HepG2 (cell line): ENCODE measurements around the gene TMEM176A. TPM values are rescaled to one million over a fixed set of nuclear protein-coding genes. Genes with fewer than 3 reads are reported as not detected.

ENCODE experiments used
- ATAC-seq: fragments of 200-7000 bp; cut with Tn5 transposase; 3 replicates; pipeline ENCODE4 v1.9.1; 2020; ENCODE audit warnings: mild to moderate bottlenecking, moderate library complexity
- BruUV-seq: library from RNA; stranded (reverse); fragments of 400-500 nt; replicated peaks from 2 replicates; lab custom pipeline; 2021; lab: Mats Ljungman, UMichigan
- CTCF ChIA-PET: fragments of 300-600 bp; formaldehyde crosslinking; extraction: SDS; loops from one replicate; lab custom pipeline; 2021; ENCODE audit warnings: low total read pairs, inconsistent platforms, low intra/inter-chr PET ratio; lab: Yijun Ruan, JAX
- POLR2A ChIA-PET: fragments of 350-600 bp; sonication (Branson Sonifier 250); formaldehyde crosslinking; loops from one replicate; lab custom pipeline; 2020; ENCODE audit warnings: antibody characterized with exemption, inconsistent platforms; lab: Yijun Ruan, JAX
- DNase-seq: peaks from one replicate; pipeline ENCODE4 v3.0.0-alpha.2; 2015; ENCODE audit warnings: low spot score
- FAIRE-seq: peaks from 3 replicates; lab custom pipeline; 2011; peaks lifted over from hg19 to GRCh38; lab: Jason Lieb, UNC
- H2AFZ ChIP-seq: one replicate; pipeline ENCODE4 v1.6.1; 2011; ENCODE audit warnings: low read length, inconsistent platforms
- H3K27ac ChIP-seq: fragments of 300-600 bp; 3 replicates; pipeline ENCODE4 v1.8.0; 2011; ENCODE audit warnings: mixed run types, mild to moderate bottlenecking, mixed read lengths, low read length, inconsistent platforms; ENCODE audit not compliant: insufficient read depth; ENCODE audit errors: extremely low read length
- H3K27me3 ChIP-seq, 2 experiments: fragments of 200-600 bp in 1 of 2; 2 replicates in 1 of 2; 3 replicates in 1 of 2; pipeline versions ENCODE4 v1.6.0 to v1.8.0; 2011; ENCODE audit warnings: low read length in 2 of 2, mild to moderate bottlenecking in 2 of 2, moderate library complexity in 2 of 2, inconsistent platforms in 1 of 2; ENCODE audit not compliant: insufficient read depth in 2 of 2, control insufficient read depth in 1 of 2
- H3K36me3 ChIP-seq, 2 experiments: fragments of 200-600 bp in 1 of 2; replicated peaks in 1 of 2; 2 replicates in 1 of 2; 3 replicates in 1 of 2; pipeline versions ENCODE4 v1.5.1 to v1.8.0; 2011; ENCODE audit warnings: low read length in 2 of 2, inconsistent platforms in 1 of 2; ENCODE audit not compliant: insufficient read depth in 2 of 2, control insufficient read depth in 1 of 2
- H3K4me1 ChIP-seq: 2 replicates; pipeline ENCODE4 v1.5.1; 2012; ENCODE audit warnings: low read length, inconsistent platforms; ENCODE audit not compliant: insufficient read depth
- H3K4me2 ChIP-seq: 2 replicates; pipeline ENCODE4 v1.6.0; 2011; ENCODE audit warnings: low read depth, low read length, inconsistent platforms
- H3K4me3 ChIP-seq, 3 experiments: fragments of 200-600 bp in 1 of 3; sonication (generic), shearing (Covaris generic) in 1 of 3; replicated peaks in 1 of 3; 2 replicates each; pipeline ENCODE4 v1.5.1; 2011 to 2016; ENCODE audit warnings: low read length in 3 of 3, inconsistent platforms in 2 of 3, low read depth in 2 of 3, mild to moderate bottlenecking in 2 of 3, control low read depth in 1 of 3, mixed read lengths in 1 of 3; ENCODE audit not compliant: insufficient read depth in 1 of 3
- H3K79me2 ChIP-seq: one replicate; pipeline ENCODE4 v1.6.1; 2011; ENCODE audit warnings: low read length, inconsistent platforms; ENCODE audit not compliant: insufficient read depth
- H3K9ac ChIP-seq: 2 replicates; pipeline ENCODE4 v1.6.0; 2011; ENCODE audit warnings: mild to moderate bottlenecking, low read depth, low read length, inconsistent platforms; ENCODE audit not compliant: insufficient read depth
- H3K9me3 ChIP-seq: 2 replicates; pipeline ENCODE4 v1.5.1; 2012; ENCODE audit warnings: mild to moderate bottlenecking, low read length
- H4K20me1 ChIP-seq: 2 replicates; pipeline ENCODE4 v1.6.0; 2011; ENCODE audit warnings: inconsistent platforms, mild to moderate bottlenecking, low read length, moderate library complexity; ENCODE audit not compliant: insufficient read depth
- KMT2A ChIP-seq: sonication (generic); formaldehyde crosslinking; IDR thresholded peaks from 2 replicates; pipeline ENCODE4 v1.4.0; 2020; ENCODE audit warnings: missing genetic modification reagents
- MAFK ChIP-seq, 2 experiments: IDR thresholded peaks in 1 of 2; conservative IDR thresholded peaks in 1 of 2; 2 replicates each; pipeline ENCODE4 v1.6.1; 2011; ENCODE audit warnings: improper control_type of control experiment in 2 of 2, low read length in 2 of 2
- PHB2 ChIP-seq: fragments of 450-650 bp; IDR thresholded peaks from 2 replicates; pipeline ENCODE4 v1.6.1; 2018; ENCODE audit not compliant: partially characterized antibody
- RCOR2 ChIP-seq: IDR thresholded peaks from 2 replicates; pipeline ENCODE4 v1.6.1; 2016; ENCODE audit warnings: missing biosample characterization, missing genetic modification reagents
- SMAD9 ChIP-seq: sonication (generic); formaldehyde crosslinking; IDR thresholded peaks from 2 replicates; pipeline ENCODE4 v1.5.1; 2020; ENCODE audit warnings: mild to moderate bottlenecking, missing genetic modification reagents
- TCF7 ChIP-seq: sonication (generic); IDR thresholded peaks from 2 replicates; pipeline ENCODE4 v1.6.1; 2016; ENCODE audit warnings: antibody characterized with exemption, low read depth
- TOE1 ChIP-seq: sonication (generic); formaldehyde crosslinking; IDR thresholded peaks from 2 replicates; pipeline ENCODE4 v1.4.0; 2020; ENCODE audit warnings: mild to moderate bottlenecking, missing genetic modification reagents
- ZNF253 ChIP-seq: sonication (generic); formaldehyde crosslinking; IDR thresholded peaks from 2 replicates; pipeline ENCODE4 v1.8.0; 2022; ENCODE audit warnings: mild to moderate bottlenecking, missing genetic modification reagents, borderline replicate concordance
- ZNF281 ChIP-seq: sonication (generic); formaldehyde crosslinking; IDR thresholded peaks from 2 replicates; pipeline ENCODE4 v1.4.0; 2020; ENCODE audit warnings: missing genetic modification reagents, borderline replicate concordance
- ZNF615 ChIP-seq: sonication (generic); formaldehyde crosslinking; IDR thresholded peaks from 2 replicates; pipeline ENCODE4 v1.5.0; 2020; ENCODE audit warnings: mild to moderate bottlenecking, missing genetic modification reagents, borderline replicate concordance
- WGBS: methylation state at CpG from one replicate; pipeline ENCODE4 v1.1.6; 2017; ENCODE audit warnings: low lambda C conversion rate; 5-methylcytosine and 5-hydroxymethylcytosine counted together
- in situ Hi-C: cut with HindIII; loops from 2 replicates; pipeline ENCODE4 v1.10.0; 2017; ENCODE audit warnings: low pct_unique_long_range_greater_than_20kb; ENCODE audit not compliant: extremely low pct_ligation_motif_present
- intact Hi-C: fragments of 100-400 bp; cut with micrococcal nuclease; formaldehyde crosslinking; loops from one replicate; pipeline ENCODE4 v1.10.0; 2022; ENCODE audit not compliant: unreplicated experiment
- polyA plus RNA-seq, 8 experiments: library from polyadenylated mRNA; depleted of rRNA in 3 of 8; stranded (reverse) in 7 of 8; unstranded in 1 of 8; fragments of >200 nt; fragmentation: Illumina TruSeq in 4 of 8; extraction: Trizol in 4 of 8; gene quantifications; 2 replicates each; pipeline versions ENCODE4 v1.2.1 to v1.2.3, GENCODE V29; 2011 to 2016; ENCODE audit warnings: low read depth in 4 of 8, missing spikeins in 1 of 8, mixed read lengths in 1 of 8; ENCODE audit not compliant: insufficient read depth in 1 of 8
- total RNA-seq, 5 experiments: library from RNA; depleted of rRNA; stranded (reverse); fragments of >200 nt; fragmentation: Illumina TruSeq; extraction: Trizol; gene quantifications; 2 replicates each; pipeline ENCODE4 v1.2.3, GENCODE V29; 2016; ENCODE audit warnings: low read depth in 1 of 5
- TF ChIP-seq, protein P1 (sequence below): sonication (generic); formaldehyde crosslinking; IDR thresholded peaks from 2 replicates; pipeline ENCODE4 v1.9.0; 2021; ENCODE audit warnings: missing genetic modification reagents, borderline replicate concordance

TMEM176A gene
- total and polyA plus RNA-seq, 2 of the 13 experiments (the other 11 are each of a cell fraction or from before 2014, with no cell fraction given): not detected

- no peak for TF ChIP-seq PHB2
- TF ChIP-seq SMAD9 (CRISPR knock-in tag): no peak
Measured at GRCh38 chr7:150823484-150824126, 23.0 kb downstream of the TMEM176A start (continued).

- peaks cover 7% of the 10 kb centered on the region; the same call in 1 of the 2 replicates for H3K4me1 ChIP-seq
- H3K36me3 ChIP-seq: no peaks in the 10 kb centered on the region
- H3K79me2 ChIP-seq: no peaks in the 10 kb centered on the region
- no TSS peak for BruUV-seq
- no peaks in the 10 kb centered on the region for H3K9me3 ChIP-seq
- no peak overlapping the region for H3K4me2 ChIP-seq
- FAIRE-seq: no peak
- no peak overlapping the region for H2AFZ ChIP-seq
- no peak overlapping the region for H3K27ac ChIP-seq
- POLR2A ChIA-PET: no interaction called here
- no peak overlapping the region for H3K9ac ChIP-seq
- ATAC-seq: no peak
- CTCF ChIA-PET: no interaction called here
- 58% methylated on average over 5 of the region's 20 CpGs for WGBS
- no peak for DNase-seq
- H4K20me1 ChIP-seq: no peaks in the 10 kb centered on the region
- peaks cover 0 to 12% of the 10 kb centered on the region in 2 experiments; a peak in 1 of 5 replicates for H3K27me3 ChIP-seq
- in situ Hi-C loops (no loop called here), intact Hi-C loops (no loop called here)
- H3K4me3 ChIP-seq: no peak overlapping the region
- no peak for TF ChIP-seq ZNF253 (CRISPR knock-in tag)
- TF ChIP-seq RCOR2: no peak
- TF ChIP-seq KMT2A: no peak
- TF ChIP-seq MAFK (conservative IDR thresholded peaks at IDR 0.05 in 1 of 2, IDR thresholded peaks at IDR 0.05 in 1 of 2; ENCODE audit: low read length in 2 of 2): no peak
- no peak for TF ChIP-seq ZNF615
- TF ChIP-seq ZNF281: no peak
- TF ChIP-seq, protein P1, sequence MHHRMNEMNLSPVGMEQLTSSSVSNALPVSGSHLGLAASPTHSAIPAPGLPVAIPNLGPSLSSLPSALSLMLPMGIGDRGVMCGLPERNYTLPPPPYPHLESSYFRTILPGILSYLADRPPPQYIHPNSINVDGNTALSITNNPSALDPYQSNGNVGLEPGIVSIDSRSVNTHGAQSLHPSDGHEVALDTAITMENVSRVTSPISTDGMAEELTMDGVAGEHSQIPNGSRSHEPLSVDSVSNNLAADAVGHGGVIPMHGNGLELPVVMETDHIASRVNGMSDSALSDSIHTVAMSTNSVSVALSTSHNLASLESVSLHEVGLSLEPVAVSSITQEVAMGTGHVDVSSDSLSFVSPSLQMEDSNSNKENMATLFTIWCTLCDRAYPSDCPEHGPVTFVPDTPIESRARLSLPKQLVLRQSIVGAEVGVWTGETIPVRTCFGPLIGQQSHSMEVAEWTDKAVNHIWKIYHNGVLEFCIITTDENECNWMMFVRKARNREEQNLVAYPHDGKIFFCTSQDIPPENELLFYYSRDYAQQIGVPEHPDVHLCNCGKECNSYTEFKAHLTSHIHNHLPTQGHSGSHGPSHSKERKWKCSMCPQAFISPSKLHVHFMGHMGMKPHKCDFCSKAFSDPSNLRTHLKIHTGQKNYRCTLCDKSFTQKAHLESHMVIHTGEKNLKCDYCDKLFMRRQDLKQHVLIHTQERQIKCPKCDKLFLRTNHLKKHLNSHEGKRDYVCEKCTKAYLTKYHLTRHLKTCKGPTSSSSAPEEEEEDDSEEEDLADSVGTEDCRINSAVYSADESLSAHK (CRISPR knock-in tag): no peak
- TF ChIP-seq TCF7: no peak
- no peak for TF ChIP-seq TOE1 (CRISPR knock-in tag)
Measured at GRCh38 chr7:150824379-150825177, 24.0 kb downstream of the TMEM176A start.
